Small intestine (tissue), 7 donors: ENCODE results near the gene MAP3K5. TPM values are rescaled to one million over a fixed set of nuclear protein-coding genes. Genes with fewer than 3 reads are reported as not detected.
"Not testable (repeated sequence)": the region's sequence is repeated elsewhere in the genome, so short reads cannot be mapped to it uniquely, and the experiment has no call there.

Source experiments
- DNase-seq, 2 donors: peaks; one replicate each; pipeline versions ENCODE4 v3.0.0 to v3.0.0-alpha.2; 2013
- FAIRE-seq: peaks from 2 replicates; lab custom pipeline; 2012; peaks lifted over from hg19 to GRCh38; lab: Jason Lieb, UNC
- H3K27ac ChIP-seq, 3 donors: one replicate each; pipeline ENCODE4 v1.5.1; 2013; ENCODE audit warnings: low read length in 2 of 3, mild to moderate bottlenecking in 2 of 3, control low read depth in 1 of 3, inconsistent platforms in 1 of 3, low read depth in 1 of 3, moderate library complexity in 1 of 3
- H3K27me3 ChIP-seq, 3 donors: one replicate each; pipeline ENCODE4 v1.6.1; 2013; ENCODE audit warnings: low read length in 3 of 3, inconsistent platforms in 1 of 3; ENCODE audit not compliant: control insufficient read depth in 3 of 3, insufficient read depth in 3 of 3
- H3K36me3 ChIP-seq, 3 donors: one replicate each; pipeline ENCODE4 v1.6.1; 2013; ENCODE audit warnings: low read length in 3 of 3, inconsistent platforms in 1 of 3, low read depth in 1 of 3, mild to moderate bottlenecking in 1 of 3, moderate library complexity in 1 of 3; ENCODE audit not compliant: control insufficient read depth in 3 of 3, insufficient read depth in 2 of 3
- H3K4me1 ChIP-seq, 3 donors: one replicate each; pipeline ENCODE4 v1.6.1; 2013; ENCODE audit warnings: low read length in 2 of 3, inconsistent platforms in 1 of 3, low read depth in 1 of 3, mild to moderate bottlenecking in 1 of 3, moderate library complexity in 1 of 3; ENCODE audit not compliant: control insufficient read depth in 3 of 3, insufficient read depth in 2 of 3
- H3K4me3 ChIP-seq, 3 donors: one replicate each; pipeline ENCODE4 v1.5.1; 2013; ENCODE audit warnings: low read length in 3 of 3, control low read depth in 1 of 3, inconsistent platforms in 1 of 3, low read depth in 1 of 3, mild to moderate bottlenecking in 1 of 3, moderate library complexity in 1 of 3
- H3K9me3 ChIP-seq, 2 donors: one replicate each; pipeline ENCODE4 v1.6.1; 2013; ENCODE audit warnings: low read depth in 1 of 2, low read length in 1 of 2; ENCODE audit not compliant: control insufficient read depth in 2 of 2, insufficient read depth in 1 of 2
- WGBS, 3 donors: extraction: QIAGEN DNeasy Blood & Tissue Kit; methylation state at CpG; one replicate each; pipeline ENCODE4 v1.1.7; 2013; 5-methylcytosine and 5-hydroxymethylcytosine counted together
- polyA plus RNA-seq, 4 donors: library from polyadenylated mRNA; stranded (reverse) in 3 of 4; unstranded in 1 of 4; fragments of 200-250 nt in 3 of 4; fragments of 120-200 nt in 1 of 4; gene quantifications; one replicate each; pipeline versions ENCODE4 v1.2.1 to v1.2.3, GENCODE V29; 2013
- donor health status: healthy with polysubstance abuse.
- donor health status: control.
- donor health status: control.
- donor health status: Bipolar disorder and iron deficiency.
- donor health status: healthy.

MAP3K5 gene
- polyA plus RNA-seq, 4 donors, result 5.4 to 9.5 (median 7.0) TPM

GRCh38 chr6:136592930-136593673 is 199.2 kb downstream of the MAP3K5 start:
- H3K27ac ChIP-seq, result no peak overlapping the region
- FAIRE-seq (no peak), DNase-seq (no peak)
- H3K4me3 ChIP-seq, result no peak overlapping the region
- 75 to 86% (median 84%) methylated on average over 2 of the region's 2 CpGs for WGBS, 3 donors
- peaks cover 9 to 11% (median 10%) of the 10 kb centered on the region in 3 donors for H3K36me3 ChIP-seq
- no peaks in the 10 kb centered on the region for H3K27me3 ChIP-seq
- H3K9me3 ChIP-seq, result no peaks in the 10 kb centered on the region
- peaks cover 0 to 2% (median 0%) of the 10 kb centered on the region in 3 donors for H3K4me1 ChIP-seq

GRCh38 chr6:136591617-136592016 is 200.7 kb downstream of the MAP3K5 start:
- no peak overlapping the region for H3K27ac ChIP-seq
- H3K9me3 ChIP-seq, result no peaks in the 10 kb centered on the region
- H3K27me3 ChIP-seq, result no peaks in the 10 kb centered on the region
- no peak overlapping the region for H3K4me3 ChIP-seq
- peaks cover 9 to 16% (median 10%) of the 10 kb centered on the region in 3 donors for H3K36me3 ChIP-seq
- FAIRE-seq, result no peak
- H3K4me1 ChIP-seq, result peaks cover 0 to 2% (median 0%) of the 10 kb centered on the region in 3 donors
- DNase-seq, result no peak
- WGBS, 3 donors, result 88 to 95% (median 91%) methylated on average over 1 of the region's 1 CpG

GRCh38 chr6:136590846-136591245 is 201.4 kb downstream of the MAP3K5 start:
- not testable (repeated sequence) for H3K27ac ChIP-seq, FAIRE-seq, H3K27me3 ChIP-seq, H3K9me3 ChIP-seq, DNase-seq, H3K4me3 ChIP-seq, H3K4me1 ChIP-seq
- peaks cover 6 to 16% (median 9%) of the 10 kb centered on the region in 3 donors for H3K36me3 ChIP-seq
- WGBS, 3 donors, result 90 to 100% (median 97%) methylated on average over 2 of the region's 2 CpGs

GRCh38 chr6:136587527-136587926 is 204.8 kb downstream of the MAP3K5 start:
- H3K4me1 ChIP-seq, result no peaks in the 10 kb centered on the region
- FAIRE-seq, result no peak
- peaks cover 6 to 12% (median 11%) of the 10 kb centered on the region in 3 donors for H3K36me3 ChIP-seq
- no peaks in the 10 kb centered on the region for H3K27me3 ChIP-seq
- H3K27ac ChIP-seq, result no peak overlapping the region
- no peak for DNase-seq
- no peak overlapping the region for H3K4me3 ChIP-seq
- WGBS, 3 donors, result 92 to 100% (median 95%) methylated on average over 1 of the region's 1 CpG
- H3K9me3 ChIP-seq, result no peaks in the 10 kb centered on the region

- Histone ChIP-seq H3K36me3 (peaks cover 6 to 15% (median 9%) of the 10 kb centered on the region in 3 donors), H3K27ac (peak overlapping the region in 1 of 3 donors; percentile 64), H3K4me3 (no peak overlapping the region), H3K27me3 (no peaks in the 10 kb centered on the region), H3K4me1 (no peaks in the 10 kb centered on the region), H3K9me3 (no peaks in the 10 kb centered on the region)
- WGBS, 3 donors, result 56 to 80% (median 66%) methylated on average over 4 of the region's 4 CpGs
- FAIRE-seq (no peak), DNase-seq (no peak)
Observed at GRCh38 chr6:136586295-136586694, 206.0 kb downstream of the MAP3K5 start.

- not testable (repeated sequence) for DNase-seq, FAIRE-seq, H3K27ac ChIP-seq, H3K4me1 ChIP-seq, H3K27me3 ChIP-seq, H3K9me3 ChIP-seq, H3K4me3 ChIP-seq
- peaks cover 6 to 15% (median 7%) of the 10 kb centered on the region in 3 donors for H3K36me3 ChIP-seq
- WGBS, 3 donors, result 92 to 99% (median 97%) methylated on average over 2 of the region's 2 CpGs
Observed at GRCh38 chr6:136585523-136585922, 206.8 kb downstream of the MAP3K5 start.

- not testable (repeated sequence) for H3K27me3 ChIP-seq, H3K4me3 ChIP-seq, H3K27ac ChIP-seq, FAIRE-seq, DNase-seq, H3K9me3 ChIP-seq, H3K4me1 ChIP-seq
- H3K36me3 ChIP-seq, result peaks cover 6 to 15% (median 10%) of the 10 kb centered on the region in 3 donors
- whole genome bisulfite sequencing, 3 donors, result 88 to 95% (median 88%) methylated on average over 5 of the region's 5 CpGs
Observed at GRCh38 chr6:136584290-136584689, 208.0 kb downstream of the MAP3K5 start.

GRCh38 chr6:136582711-136583471 is 209.4 kb downstream of the MAP3K5 start:
- peaks cover 3 to 12% (median 9%) of the 10 kb centered on the region in 3 donors for H3K36me3 ChIP-seq
- peak; percentile 30 to 48 for DNase-seq
- H3K27ac ChIP-seq, result peak overlapping the region in 1 of 3 donors; percentile 50
- no peaks in the 10 kb centered on the region for H3K27me3 ChIP-seq
- H3K4me1 ChIP-seq, result no peaks in the 10 kb centered on the region
- 29 to 42% (median 34%) methylated on average over 3 of the region's 3 CpGs for WGBS, 3 donors
- peak; percentile 70 for FAIRE-seq
- no peak overlapping the region for H3K4me3 ChIP-seq
- H3K9me3 ChIP-seq, result no peaks in the 10 kb centered on the region
